Testis (tissue), 2 donors: Measurements from ENCODE around the gene C14orf93.

Experiments used
- CTCF ChIP-seq, 3 experiments: fragments of 450-650 bp in 2 of 3; fragments of 200-600 bp in 1 of 3; sonication (generic) in 1 of 3; IDR thresholded peaks; one replicate each; pipeline ENCODE4 v1.5.1; 2016 to 2019; ENCODE audit warnings: antibody characterized with exemption in 3 of 3, mild to moderate bottlenecking in 2 of 3, moderate library complexity in 1 of 3
- POLR2A ChIP-seq: fragments of 450-650 bp; IDR thresholded peaks from one replicate; pipeline ENCODE4 v1.6.1; 2017; ENCODE audit warnings: antibody characterized with exemption, mild to moderate bottlenecking, moderate library complexity

GRCh38 chr14:23057757-23058653 lies 48.1 kb upstream of the C14orf93 start:
- peak; percentile 93 to 96 (median 95) for TF ChIP-seq CTCF (IDR thresholded peaks at IDR 0.05)
- no peak for TF ChIP-seq POLR2A
